HG03558 (cell line): ENCODE data around the gene FBXO39.
"Not testable (repeated sequence)": the region's sequence is repeated elsewhere in the genome, so short reads cannot be mapped to it uniquely, and the experiment has no call there.

ENCODE experiments used
- ATAC-seq: cut with Tn5 transposase; IDR thresholded peaks from one replicate; pipeline ENCODE4 v1.9.1; 2021; ENCODE audit warnings: moderate number of reproducible peaks; ENCODE audit not compliant: unreplicated experiment; ENCODE audit errors: extremely low read depth

FBXO39 gene

GRCh38 chr17:6775871-6776405 lies at the start of gene FBXO39:
TSS of gene FBXO39 (plus strand) at chr17:6776215. CDS start at chr17:6779869, 3,654 bp downstream.
- ATAC-seq, result no peak

- ATAC-seq, result no peak
Measured at GRCh38 chr17:6729531-6729930, 46.5 kb upstream of the FBXO39 start.

- ATAC-seq, result not testable (repeated sequence)
Measured at GRCh38 chr17:6746665-6747064, 29.4 kb upstream of the FBXO39 start.

- ATAC-seq, result no peak
Measured at GRCh38 chr17:6748617-6749016, 27.4 kb upstream of the FBXO39 start.

- ATAC-seq, result no peak
Measured at GRCh38 chr17:6749519-6749918, 26.5 kb upstream of the FBXO39 start.

- no peak for ATAC-seq
Measured at GRCh38 chr17:6752068-6752909, 23.7 kb upstream of the FBXO39 start.

GRCh38 chr17:6753006-6753445 lies 23.0 kb upstream of the FBXO39 start:
- ATAC-seq, result no peak

- ATAC-seq, result no peak
Measured at GRCh38 chr17:6753546-6753945, 22.5 kb upstream of the FBXO39 start.

- ATAC-seq, result no peak
Measured at GRCh38 chr17:6755281-6755680, 20.7 kb upstream of the FBXO39 start.

- ATAC-seq, result no peak
Measured at GRCh38 chr17:6755731-6756184, 20.3 kb upstream of the FBXO39 start, which contains the start of gene XAF1. TSS of gene XAF1 (plus strand) at chr17:6756046. CDS start at chr17:6756079, 33 bp downstream.

GRCh38 chr17:6756425-6757031 lies 19.5 kb upstream of the FBXO39 start:
- no peak for ATAC-seq

GRCh38 chr17:6757747-6758146 lies 18.3 kb upstream of the FBXO39 start:
- ATAC-seq, result no peak

- ATAC-seq, result no peak
Measured at GRCh38 chr17:6761779-6762178, 14.2 kb upstream of the FBXO39 start.

GRCh38 chr17:6768447-6768846 lies 7.6 kb upstream of the FBXO39 start:
- ATAC-seq, result no peak

GRCh38 chr17:6772016-6772415 lies 4.0 kb upstream of the FBXO39 start:
- no peak for ATAC-seq

- not testable (repeated sequence) for ATAC-seq
Measured at GRCh38 chr17:6774906-6775305, 1.1 kb upstream of the FBXO39 start.

- no peak for ATAC-seq
Measured at GRCh38 chr17:6779411-6779810, 3.4 kb downstream of the FBXO39 start.

GRCh38 chr17:6780001-6780400 lies 4.0 kb downstream of the FBXO39 start:
- ATAC-seq, result no peak

GRCh38 chr17:6780886-6781285 lies 4.9 kb downstream of the FBXO39 start:
- no peak for ATAC-seq

- ATAC-seq, result no peak
Measured at GRCh38 chr17:6782244-6782643, 6.2 kb downstream of the FBXO39 start.

- no peak for ATAC-seq
Measured at GRCh38 chr17:6786618-6787017, 10.6 kb downstream of the FBXO39 start.
